Progenitor cell of endocrine pancreas (in vitro differentiated cells): ENCODE data around the gene ADAMTS6. TPM values are rescaled to one million over a fixed set of nuclear protein-coding genes. Genes with fewer than 3 reads are reported as not detected.

ENCODE experiments used
- DNase-seq: peaks from one replicate; pipeline ENCODE4 v3.0.0; 2021; ENCODE audit warnings: low spot score; ENCODE audit not compliant: unreplicated experiment
- H3K27ac Mint-ChIP-seq: 2 replicates; pipeline ENCODE4 v1.8.0; 2021; ENCODE audit warnings: mild to moderate bottlenecking, moderate library complexity, mixed read lengths
- H3K27me3 Mint-ChIP-seq: 2 replicates; pipeline ENCODE4 v1.8.0; 2021; ENCODE audit warnings: mixed read lengths
- H3K36me3 Mint-ChIP-seq: 2 replicates; pipeline ENCODE4 v1.8.0; 2022; ENCODE audit warnings: mixed read lengths; ENCODE audit not compliant: insufficient read depth
- H3K4me1 Mint-ChIP-seq: 2 replicates; pipeline ENCODE4 v1.8.0; 2021; ENCODE audit warnings: low read depth, mixed read lengths
- H3K4me3 Mint-ChIP-seq: 2 replicates; pipeline ENCODE4 v1.8.0; 2021; ENCODE audit warnings: low read depth, mild to moderate bottlenecking, moderate library complexity, mixed read lengths
- H3K9me3 Mint-ChIP-seq: 2 replicates; pipeline ENCODE4 v1.8.0; 2021; ENCODE audit warnings: low read depth, mixed read lengths
- total RNA-seq: library from RNA; stranded (reverse); gene quantifications from 2 replicates; pipeline ENCODE4 v1.2.1, GENCODE V29; 2021
- TF ChIP-seq, protein P1 (sequence below): fragments of 200-600 bp; sonication (generic); IDR thresholded peaks from one replicate; pipeline ENCODE4 v1.5.0; 2021; ENCODE audit warnings: antibody characterized with exemption, mild to moderate bottlenecking; ENCODE audit not compliant: unreplicated experiment

Gene ADAMTS6
- total RNA-seq, 1 donor from 2014 or later, result 13.0 TPM

DNA sequence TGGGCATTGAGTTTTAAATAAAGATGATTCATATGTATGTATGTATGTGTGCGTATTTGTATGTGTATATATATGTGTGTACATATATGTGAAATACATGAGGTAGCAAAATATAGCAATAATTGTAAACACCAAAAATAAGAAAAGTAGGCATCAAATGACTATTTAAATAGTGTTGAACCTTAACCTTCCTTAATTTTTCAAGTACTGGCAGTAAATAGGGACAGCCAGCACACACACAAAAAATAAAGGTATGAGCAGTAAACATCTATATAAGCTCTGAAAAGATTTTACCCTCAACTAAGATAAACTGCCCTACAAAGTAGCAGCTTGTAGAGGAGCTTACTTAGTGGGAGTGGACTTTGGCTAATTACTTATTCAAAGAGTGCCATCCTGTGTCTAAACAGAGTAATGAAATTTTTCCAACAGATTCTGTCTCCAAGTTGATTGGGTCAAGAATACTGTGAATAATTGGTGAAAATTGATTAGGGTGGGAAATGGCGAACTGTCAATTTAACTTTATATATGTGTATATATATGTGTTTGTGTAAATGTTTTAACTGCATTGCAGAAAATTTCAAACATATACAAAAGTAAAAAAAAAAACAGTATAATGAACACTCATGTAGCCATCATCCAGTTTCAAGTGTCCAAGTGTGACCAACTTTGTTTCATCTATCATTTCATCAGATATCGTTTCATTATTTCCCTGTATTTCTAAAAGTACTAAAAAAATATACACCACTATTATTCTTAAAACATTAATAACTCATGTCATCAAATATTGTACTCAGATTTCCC is 2.0 kb upstream of the ADAMTS6 start:
- Mint-ChIP-seq H3K4me3 (no peak overlapping the region), H3K4me1 (peaks cover 16% of the 10 kb centered on the region), H3K27ac (peak overlapping the region; percentile 92), H3K27me3 (no peaks in the 10 kb centered on the region), H3K36me3 (no peaks in the 10 kb centered on the region), H3K9me3 (no peaks in the 10 kb centered on the region)
- DNase-seq, result no peak
- TF ChIP-seq, protein P1, sequence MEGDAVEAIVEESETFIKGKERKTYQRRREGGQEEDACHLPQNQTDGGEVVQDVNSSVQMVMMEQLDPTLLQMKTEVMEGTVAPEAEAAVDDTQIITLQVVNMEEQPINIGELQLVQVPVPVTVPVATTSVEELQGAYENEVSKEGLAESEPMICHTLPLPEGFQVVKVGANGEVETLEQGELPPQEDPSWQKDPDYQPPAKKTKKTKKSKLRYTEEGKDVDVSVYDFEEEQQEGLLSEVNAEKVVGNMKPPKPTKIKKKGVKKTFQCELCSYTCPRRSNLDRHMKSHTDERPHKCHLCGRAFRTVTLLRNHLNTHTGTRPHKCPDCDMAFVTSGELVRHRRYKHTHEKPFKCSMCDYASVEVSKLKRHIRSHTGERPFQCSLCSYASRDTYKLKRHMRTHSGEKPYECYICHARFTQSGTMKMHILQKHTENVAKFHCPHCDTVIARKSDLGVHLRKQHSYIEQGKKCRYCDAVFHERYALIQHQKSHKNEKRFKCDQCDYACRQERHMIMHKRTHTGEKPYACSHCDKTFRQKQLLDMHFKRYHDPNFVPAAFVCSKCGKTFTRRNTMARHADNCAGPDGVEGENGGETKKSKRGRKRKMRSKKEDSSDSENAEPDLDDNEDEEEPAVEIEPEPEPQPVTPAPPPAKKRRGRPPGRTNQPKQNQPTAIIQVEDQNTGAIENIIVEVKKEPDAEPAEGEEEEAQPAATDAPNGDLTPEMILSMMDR, result peak; percentile 57

DNA sequence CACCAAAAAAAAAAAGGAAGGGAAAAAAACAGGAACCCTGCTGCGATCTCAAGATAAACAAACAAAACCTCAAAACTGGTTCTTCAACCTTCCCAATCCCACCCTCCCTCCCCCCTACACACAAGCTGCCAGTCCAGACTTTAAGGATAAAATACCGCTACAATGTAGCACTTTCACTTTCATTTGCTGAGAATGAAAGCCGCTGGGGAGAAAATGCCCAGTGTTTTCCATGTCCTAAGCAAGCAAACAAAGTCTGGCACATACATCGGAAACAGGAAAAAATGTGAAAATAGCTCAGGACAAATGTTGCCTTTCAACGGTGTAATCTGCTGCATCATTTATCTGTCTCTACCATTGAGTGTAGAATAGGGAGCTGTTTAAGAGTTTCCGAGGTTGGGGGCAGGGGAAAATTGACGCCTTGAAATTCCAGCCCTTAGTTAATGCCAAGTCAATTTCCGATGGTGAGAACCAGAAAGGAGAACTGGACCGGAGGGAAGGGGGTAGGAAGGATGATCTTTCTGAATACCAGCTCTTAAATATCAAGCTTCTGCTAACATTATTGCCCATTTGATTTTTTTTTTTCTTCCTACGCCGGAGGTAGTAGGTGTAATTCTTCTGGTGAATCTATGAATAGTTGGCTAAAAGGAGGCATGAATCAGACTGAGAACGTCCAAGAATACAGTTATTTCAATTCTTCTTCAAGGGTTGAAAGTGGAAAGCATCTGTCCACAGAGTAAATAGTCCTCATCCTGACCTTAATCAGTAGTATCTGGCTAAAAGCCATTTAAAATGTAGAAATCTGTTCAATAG is 1.2 kb upstream of the ADAMTS6 start:
- Mint-ChIP-seq H3K27ac (peak overlapping the region; percentile 92), H3K4me3 (no peak overlapping the region), H3K27me3 (no peaks in the 10 kb centered on the region), H3K4me1 (peaks cover 16% of the 10 kb centered on the region), H3K9me3 (no peaks in the 10 kb centered on the region), H3K36me3 (no peaks in the 10 kb centered on the region)
- DNase-seq, result no peak
- TF ChIP-seq, protein P1, result no peak

DNA sequence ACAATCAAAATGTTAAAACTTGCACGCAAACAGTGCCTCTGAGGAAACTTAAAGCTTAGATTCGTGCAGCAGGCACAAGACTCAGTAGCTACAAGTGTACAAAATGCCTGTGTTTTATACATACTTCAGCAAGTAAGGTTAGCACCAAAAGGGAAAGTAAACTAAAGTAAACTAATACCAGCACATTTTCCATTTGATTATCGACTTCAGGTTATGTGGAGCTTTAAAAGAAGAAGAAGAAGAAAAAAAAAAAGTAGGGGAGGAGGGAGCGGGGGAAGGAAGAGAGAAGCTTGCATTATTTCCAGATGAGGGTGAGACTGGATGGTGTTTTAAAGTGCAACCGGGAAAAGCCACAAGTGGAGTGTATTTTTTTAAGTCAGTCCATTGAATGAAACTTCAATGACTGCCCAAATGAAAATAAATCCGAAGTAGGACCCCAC is 596 bp upstream of the ADAMTS6 start:
- no peaks in the 10 kb centered on the region for H3K9me3 Mint-ChIP-seq
- TF ChIP-seq, protein P1, result no peak
- peak overlapping the region; percentile 92 for H3K27ac Mint-ChIP-seq
- no peaks in the 10 kb centered on the region for H3K27me3 Mint-ChIP-seq
- no peaks in the 10 kb centered on the region for H3K36me3 Mint-ChIP-seq
- peaks cover 16% of the 10 kb centered on the region for H3K4me1 Mint-ChIP-seq
- no peak overlapping the region for H3K4me3 Mint-ChIP-seq
- no peak for DNase-seq

DNA sequence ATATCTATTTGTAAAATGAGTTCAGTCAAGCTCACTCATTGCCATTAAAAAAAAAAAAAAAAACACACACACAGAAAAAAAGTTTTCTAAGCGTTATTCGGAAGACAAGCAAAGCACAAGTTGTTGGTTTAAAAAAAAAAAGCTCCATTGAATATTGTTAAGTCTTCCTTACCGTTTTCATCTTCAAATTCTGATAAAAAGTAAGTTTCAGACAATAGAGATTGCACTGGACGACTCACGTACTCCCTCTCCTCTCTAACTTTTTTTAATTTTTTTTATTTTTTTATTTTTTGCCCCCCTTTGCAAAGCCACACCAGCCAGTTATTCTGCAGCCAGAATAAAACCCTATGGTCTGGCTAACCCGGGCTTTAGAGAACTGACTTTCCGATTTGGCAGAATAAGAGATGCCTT is 544 bp downstream of the ADAMTS6 start:
- TF ChIP-seq, protein P1, result no peak
- no peaks in the 10 kb centered on the region for H3K36me3 Mint-ChIP-seq
- H3K27me3 Mint-ChIP-seq, result no peaks in the 10 kb centered on the region
- H3K4me1 Mint-ChIP-seq, result peaks cover 16% of the 10 kb centered on the region
- no peak overlapping the region for H3K4me3 Mint-ChIP-seq
- no peak for DNase-seq
- H3K27ac Mint-ChIP-seq, result peak overlapping the region; percentile 92
- no peaks in the 10 kb centered on the region for H3K9me3 Mint-ChIP-seq

DNA sequence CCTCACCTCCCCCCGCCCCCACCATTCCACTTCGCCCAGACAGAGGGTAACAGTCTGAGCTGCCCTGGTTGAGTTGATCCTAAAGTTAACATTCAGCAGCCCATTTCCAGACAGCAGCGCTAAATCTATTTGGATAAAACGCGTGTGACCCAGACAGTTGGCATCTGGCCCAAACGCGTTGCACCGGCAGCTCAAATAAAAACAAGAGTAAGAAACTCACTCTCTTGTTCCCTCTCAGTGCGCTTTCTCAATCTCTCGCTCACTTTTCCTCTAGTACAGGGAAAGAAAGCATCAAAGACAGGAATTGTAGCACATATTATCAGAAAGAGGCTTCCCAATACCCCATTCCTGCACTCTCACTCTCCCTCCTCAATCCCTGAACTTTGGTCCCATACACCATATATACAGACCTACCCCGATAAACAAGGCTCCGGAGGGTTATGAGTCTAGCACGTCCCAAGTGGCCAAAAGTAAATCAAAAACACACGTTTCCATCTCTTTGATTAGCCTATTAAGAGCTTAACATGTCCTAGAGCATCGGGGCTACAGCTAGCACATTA is 1.3 kb downstream of the ADAMTS6 start:
- TF ChIP-seq, protein P1, result no peak
- Mint-ChIP-seq H3K9me3 (no peaks in the 10 kb centered on the region), H3K4me1 (peaks cover 16% of the 10 kb centered on the region), H3K27me3 (no peaks in the 10 kb centered on the region), H3K36me3 (no peaks in the 10 kb centered on the region), H3K4me3 (no peak overlapping the region), H3K27ac (no peak overlapping the region)
- no peak for DNase-seq
